ENCODE results near the gene POP4.

DNA sequence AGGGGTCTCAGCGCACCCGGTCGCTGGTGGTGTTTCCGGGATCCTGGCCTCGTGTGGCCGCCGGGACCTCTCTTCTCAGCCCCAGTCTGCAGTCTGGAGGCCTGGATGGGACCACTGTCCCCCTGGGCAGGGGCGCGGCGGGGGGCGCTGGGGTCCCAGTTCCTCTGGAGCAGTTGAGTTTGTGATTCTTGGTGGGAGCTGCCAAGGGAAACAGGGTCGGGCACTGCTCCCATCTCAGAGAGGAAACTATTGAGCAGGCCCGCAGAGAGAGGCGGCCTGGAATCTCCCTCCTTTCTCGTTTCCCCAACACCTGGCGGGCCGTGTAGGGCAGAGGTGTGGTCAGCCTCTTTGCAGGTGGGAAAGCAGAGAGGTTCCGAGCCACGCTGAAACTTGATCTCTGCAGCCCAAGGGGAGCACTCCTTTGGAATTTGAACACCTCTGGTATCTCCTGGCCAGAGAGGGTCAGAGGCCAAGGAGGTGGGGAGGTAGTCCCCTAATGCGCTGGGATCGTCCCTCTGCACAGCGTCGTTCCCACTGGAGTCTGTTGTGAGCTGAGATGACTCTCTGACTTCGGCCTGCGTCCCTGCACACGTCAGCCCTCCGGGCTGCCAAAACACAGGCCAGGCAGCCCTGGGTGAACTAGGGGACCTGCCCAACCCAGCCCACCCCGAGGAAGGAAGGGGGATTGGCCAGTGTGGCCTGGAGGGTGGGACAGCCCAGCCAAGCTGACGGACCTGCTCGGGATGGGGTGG, 59.9 kb downstream of the POP4 start:
- TF ChIP-seq, protein P1, sequence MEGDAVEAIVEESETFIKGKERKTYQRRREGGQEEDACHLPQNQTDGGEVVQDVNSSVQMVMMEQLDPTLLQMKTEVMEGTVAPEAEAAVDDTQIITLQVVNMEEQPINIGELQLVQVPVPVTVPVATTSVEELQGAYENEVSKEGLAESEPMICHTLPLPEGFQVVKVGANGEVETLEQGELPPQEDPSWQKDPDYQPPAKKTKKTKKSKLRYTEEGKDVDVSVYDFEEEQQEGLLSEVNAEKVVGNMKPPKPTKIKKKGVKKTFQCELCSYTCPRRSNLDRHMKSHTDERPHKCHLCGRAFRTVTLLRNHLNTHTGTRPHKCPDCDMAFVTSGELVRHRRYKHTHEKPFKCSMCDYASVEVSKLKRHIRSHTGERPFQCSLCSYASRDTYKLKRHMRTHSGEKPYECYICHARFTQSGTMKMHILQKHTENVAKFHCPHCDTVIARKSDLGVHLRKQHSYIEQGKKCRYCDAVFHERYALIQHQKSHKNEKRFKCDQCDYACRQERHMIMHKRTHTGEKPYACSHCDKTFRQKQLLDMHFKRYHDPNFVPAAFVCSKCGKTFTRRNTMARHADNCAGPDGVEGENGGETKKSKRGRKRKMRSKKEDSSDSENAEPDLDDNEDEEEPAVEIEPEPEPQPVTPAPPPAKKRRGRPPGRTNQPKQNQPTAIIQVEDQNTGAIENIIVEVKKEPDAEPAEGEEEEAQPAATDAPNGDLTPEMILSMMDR (IDR thresholded peaks at IDR 0.05) = no peak
- no peak for TF ChIP-seq POLR2A (IDR thresholded peaks at IDR 0.05)

Data from stomach (tissue), 4 donors.